K562 (cell line): ENCODE measurements around the gene STK24. TPM values are rescaled to one million over a fixed set of nuclear protein-coding genes. Genes with fewer than 3 reads are reported as not detected.

Experiments used
- EGR1 ChIP-seq: fragments of 450-650 bp; conservative IDR thresholded peaks from 2 replicates; pipeline ENCODE4 v1.6.1; 2017; ENCODE audit warnings: mild to moderate bottlenecking
- ETV6 ChIP-seq, 3 experiments: fragments of 150-350 bp in 1 of 3; sonication (generic) in 1 of 3; formaldehyde crosslinking in 1 of 3; IDR thresholded peaks; 2 replicates each; pipeline versions ENCODE4 v1.6.1 to v1.8.0; 2014 to 2022; ENCODE audit warnings: borderline replicate concordance in 2 of 3, low read depth in 2 of 3, antibody characterized with exemption in 1 of 3, low read length in 1 of 3, mild to moderate bottlenecking in 1 of 3, missing genetic modification reagents in 1 of 3
- MEIS2 ChIP-seq: fragments of 450-650 bp; IDR thresholded peaks from 2 replicates; pipeline ENCODE4 v1.6.1; 2014; ENCODE audit warnings: mild to moderate bottlenecking; ENCODE audit not compliant: partially characterized antibody
- POLR2AphosphoS5 ChIP-seq: IDR thresholded peaks from 2 replicates; pipeline ENCODE4 v1.6.1; 2011; ENCODE audit warnings: mild to moderate bottlenecking, low read depth, low read length, moderate library complexity; ENCODE audit not compliant: control insufficient read depth, insufficient read depth
- RBM14 ChIP-seq: fragments of 200-400 bp; formaldehyde crosslinking; IDR thresholded peaks from 2 replicates; pipeline ENCODE4 v1.6.1; 2018; ENCODE audit warnings: low read depth, mild to moderate bottlenecking, low read length, moderate library complexity, borderline replicate concordance; ENCODE audit not compliant: insufficient read depth
- SP1 ChIP-seq: sonication (generic); formaldehyde crosslinking; IDR thresholded peaks from 2 replicates; pipeline ENCODE4 v1.8.1; 2022; ENCODE audit warnings: mild to moderate bottlenecking, missing genetic modification reagents
- SPI1 ChIP-seq: IDR thresholded peaks from 2 replicates; pipeline ENCODE4 v1.6.1; 2011; ENCODE audit warnings: low read depth, low read length, control low read depth, borderline replicate concordance
- ZNF507 ChIP-seq: conservative IDR thresholded peaks from 2 replicates; pipeline ENCODE4 v1.6.1; 2017; ENCODE audit warnings: missing genetic modification characterization, missing compliant biosample characterization
- polyA plus RNA-seq, 8 experiments: library from polyadenylated mRNA; depleted of rRNA in 4 of 8; stranded (reverse) in 5 of 8; unstranded in 3 of 8; fragments of >200 nt; fragmentation: Nextera tagmentation in 2 of 8; fragmentation: Illumina TruSeq in 1 of 8; extraction: Ambion mirVana in 2 of 8; extraction: Trizol in 1 of 8; gene quantifications; 2 replicates each; pipeline versions ENCODE4 v1.2.1 to v1.2.3, GENCODE V29; 2011 to 2014; ENCODE audit warnings: inconsistent platforms in 1 of 8, missing spikeins in 1 of 8
- total RNA-seq, 7 experiments: library from RNA; depleted of rRNA in 6 of 7; stranded (reverse); fragments of >200 nt in 6 of 7; fragmentation: Illumina TruSeq in 2 of 7; extraction: Trizol in 2 of 7; gene quantifications; 2 replicates each; pipeline versions ENCODE4 v1.2.1 to v1.2.3, GENCODE V29; 2011 to 2021; ENCODE audit warnings: low replicate concordance in 1 of 7
- TF ChIP-seq, protein P1 (sequence below): fragments of 250-450 bp; sonication (Bioruptor Pico); IDR thresholded peaks from 2 replicates; pipeline ENCODE4 v1.8.0; 2022; ENCODE audit warnings: moderate library complexity, mild to moderate bottlenecking, inconsistent platforms
- TF ChIP-seq, protein P2 (sequence below): fragments of 450-650 bp; conservative IDR thresholded peaks from 2 replicates; pipeline ENCODE4 v1.6.1; 2016; ENCODE audit warnings: missing genetic modification characterization, low read depth, mild to moderate bottlenecking, control low read depth, missing compliant biosample characterization
- TF ChIP-seq, protein P3 (sequence below), 2 experiments: IDR thresholded peaks; 2 replicates each; pipeline ENCODE4 v1.6.1; 2011; ENCODE audit warnings: borderline replicate concordance in 1 of 2, control low read depth in 1 of 2, low read depth in 1 of 2, low read length in 1 of 2, mild to moderate bottlenecking in 1 of 2, mixed read lengths in 1 of 2, moderate library complexity in 1 of 2; ENCODE audit not compliant: insufficient read depth in 1 of 2, insufficient read length in 1 of 2, poor library complexity in 1 of 2, severe bottlenecking in 1 of 2; ENCODE audit errors: extremely low read depth in 1 of 2
- TF ChIP-seq, protein P4 (sequence below): sonication (generic); formaldehyde crosslinking; IDR thresholded peaks from 2 replicates; pipeline ENCODE4 v1.8.0; 2022; ENCODE audit warnings: mild to moderate bottlenecking, missing genetic modification reagents
- TF ChIP-seq, protein P5 (sequence below): fragments of 450-650 bp; IDR thresholded peaks from 2 replicates; pipeline ENCODE4 v1.6.1; 2016; ENCODE audit warnings: missing biosample characterization, missing genetic modification characterization
- TF ChIP-seq, protein P6 (sequence below): sonication (generic); formaldehyde crosslinking; IDR thresholded peaks from 2 replicates; pipeline ENCODE4 v1.8.0; 2022; ENCODE audit warnings: mild to moderate bottlenecking, low read depth, missing genetic modification reagents
- TF ChIP-seq, protein P7 (sequence below): fragments of 250-450 bp; sonication (Bioruptor Pico); IDR thresholded peaks from 2 replicates; pipeline ENCODE4 v1.5.0; 2020; ENCODE audit warnings: mild to moderate bottlenecking, borderline replicate concordance

The STK24 gene
- total and polyA plus RNA-seq, 9 of the 15 experiments (the other 6 are each of a cell fraction or from before 2014, with no cell fraction given), result 3.8 to 78.4 (median 28.2) TPM

DNA sequence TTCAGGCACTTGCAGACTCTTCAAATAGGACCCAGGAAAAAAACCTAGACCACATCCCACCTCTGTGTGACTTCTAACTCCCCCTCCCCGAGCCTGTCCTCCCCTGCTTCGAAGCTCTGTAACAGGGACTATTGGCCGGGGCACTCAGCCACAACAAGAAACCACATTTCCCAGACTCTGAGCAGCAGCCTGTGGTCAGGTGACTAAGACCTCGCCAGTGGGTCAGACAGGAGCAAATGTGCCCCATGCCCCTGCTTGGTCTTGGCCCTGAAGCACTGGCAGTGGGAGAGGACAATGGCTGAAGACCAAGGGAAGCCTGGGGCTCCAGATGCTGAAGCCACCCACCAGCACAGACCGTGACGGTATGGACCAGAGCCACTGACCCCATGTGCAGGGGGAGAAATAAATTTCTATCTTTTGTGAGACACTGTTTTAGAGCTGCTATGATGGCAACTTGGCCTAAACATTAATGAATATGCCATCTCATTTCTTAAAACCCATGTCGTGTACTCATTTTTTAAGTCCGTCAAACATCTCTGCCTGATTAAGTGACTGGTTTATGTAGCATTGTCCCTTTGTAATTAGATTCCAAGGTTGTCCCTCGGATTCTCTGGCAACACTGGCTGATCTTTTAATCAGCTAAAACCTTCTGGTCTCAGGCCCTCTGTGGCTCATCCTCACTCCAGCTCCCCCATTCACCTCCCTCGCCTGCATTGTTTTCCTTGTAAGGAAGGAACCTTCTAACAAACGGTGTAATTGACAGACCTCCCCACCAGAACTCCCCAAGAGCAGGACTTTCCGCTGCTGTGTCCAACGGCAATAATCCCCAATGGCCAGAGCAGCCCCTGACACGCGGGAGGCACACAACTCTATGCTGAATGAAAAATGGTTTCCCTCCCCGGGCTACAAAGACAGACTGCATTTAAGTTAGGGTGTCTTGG is 98.4 kb downstream of the STK24 start (continued):
- TF ChIP-seq, protein P1, sequence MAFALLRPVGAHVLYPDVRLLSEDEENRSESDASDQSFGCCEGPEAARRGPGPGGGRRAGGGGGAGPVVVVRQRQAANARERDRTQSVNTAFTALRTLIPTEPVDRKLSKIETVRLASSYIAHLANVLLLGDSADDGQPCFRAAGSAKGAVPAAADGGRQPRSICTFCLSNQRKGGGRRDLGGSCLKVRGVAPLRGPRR (CRISPR knock-in tag), result no peak
- no peak for TF ChIP-seq EGR1
- TF ChIP-seq, protein P2, sequence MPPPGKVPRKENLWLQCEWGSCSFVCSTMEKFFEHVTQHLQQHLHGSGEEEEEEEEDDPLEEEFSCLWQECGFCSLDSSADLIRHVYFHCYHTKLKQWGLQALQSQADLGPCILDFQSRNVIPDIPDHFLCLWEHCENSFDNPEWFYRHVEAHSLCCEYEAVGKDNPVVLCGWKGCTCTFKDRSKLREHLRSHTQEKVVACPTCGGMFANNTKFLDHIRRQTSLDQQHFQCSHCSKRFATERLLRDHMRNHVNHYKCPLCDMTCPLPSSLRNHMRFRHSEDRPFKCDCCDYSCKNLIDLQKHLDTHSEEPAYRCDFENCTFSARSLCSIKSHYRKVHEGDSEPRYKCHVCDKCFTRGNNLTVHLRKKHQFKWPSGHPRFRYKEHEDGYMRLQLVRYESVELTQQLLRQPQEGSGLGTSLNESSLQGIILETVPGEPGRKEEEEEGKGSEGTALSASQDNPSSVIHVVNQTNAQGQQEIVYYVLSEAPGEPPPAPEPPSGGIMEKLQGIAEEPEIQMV (tag), result no peak
- TF ChIP-seq, protein P3, sequence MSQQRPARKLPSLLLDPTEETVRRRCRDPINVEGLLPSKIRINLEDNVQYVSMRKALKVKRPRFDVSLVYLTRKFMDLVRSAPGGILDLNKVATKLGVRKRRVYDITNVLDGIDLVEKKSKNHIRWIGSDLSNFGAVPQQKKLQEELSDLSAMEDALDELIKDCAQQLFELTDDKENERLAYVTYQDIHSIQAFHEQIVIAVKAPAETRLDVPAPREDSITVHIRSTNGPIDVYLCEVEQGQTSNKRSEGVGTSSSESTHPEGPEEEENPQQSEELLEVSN (IDR thresholded peaks at IDR 0.05; ENCODE audit: borderline replicate concordance in 1 of 2, extremely low read depth in 1 of 2, insufficient read depth in 1 of 2, insufficient read length in 1 of 2, low read depth in 1 of 2, low read length in 1 of 2, poor library complexity in 1 of 2, severe bottlenecking in 1 of 2), result no peak
- TF ChIP-seq SP1 (CRISPR knock-in tag), result no peak
- TF ChIP-seq, protein P4, sequence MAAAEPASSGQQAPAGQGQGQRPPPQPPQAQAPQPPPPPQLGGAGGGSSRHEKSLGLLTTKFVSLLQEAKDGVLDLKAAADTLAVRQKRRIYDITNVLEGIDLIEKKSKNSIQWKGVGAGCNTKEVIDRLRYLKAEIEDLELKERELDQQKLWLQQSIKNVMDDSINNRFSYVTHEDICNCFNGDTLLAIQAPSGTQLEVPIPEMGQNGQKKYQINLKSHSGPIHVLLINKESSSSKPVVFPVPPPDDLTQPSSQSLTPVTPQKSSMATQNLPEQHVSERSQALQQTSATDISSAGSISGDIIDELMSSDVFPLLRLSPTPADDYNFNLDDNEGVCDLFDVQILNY (CRISPR knock-in tag), result no peak
- peak; percentile 56 for TF ChIP-seq POLR2AphosphoS5
- TF ChIP-seq, protein P5, sequence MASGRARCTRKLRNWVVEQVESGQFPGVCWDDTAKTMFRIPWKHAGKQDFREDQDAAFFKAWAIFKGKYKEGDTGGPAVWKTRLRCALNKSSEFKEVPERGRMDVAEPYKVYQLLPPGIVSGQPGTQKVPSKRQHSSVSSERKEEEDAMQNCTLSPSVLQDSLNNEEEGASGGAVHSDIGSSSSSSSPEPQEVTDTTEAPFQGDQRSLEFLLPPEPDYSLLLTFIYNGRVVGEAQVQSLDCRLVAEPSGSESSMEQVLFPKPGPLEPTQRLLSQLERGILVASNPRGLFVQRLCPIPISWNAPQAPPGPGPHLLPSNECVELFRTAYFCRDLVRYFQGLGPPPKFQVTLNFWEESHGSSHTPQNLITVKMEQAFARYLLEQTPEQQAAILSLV (tag), result no peak
- no peak for TF ChIP-seq RBM14
- no peak for TF ChIP-seq MEIS2
- no peak for TF ChIP-seq ETV6 (IDR thresholded peaks at IDR 0.05; ENCODE audit: borderline replicate concordance in 1 of 2, low read depth in 2 of 2, low read length in 1 of 2)
- no peak for TF ChIP-seq ETV6 (CRISPR knock-in tag; IDR thresholded peaks at IDR 0.05; ENCODE audit: borderline replicate concordance)
- TF ChIP-seq, protein P6, sequence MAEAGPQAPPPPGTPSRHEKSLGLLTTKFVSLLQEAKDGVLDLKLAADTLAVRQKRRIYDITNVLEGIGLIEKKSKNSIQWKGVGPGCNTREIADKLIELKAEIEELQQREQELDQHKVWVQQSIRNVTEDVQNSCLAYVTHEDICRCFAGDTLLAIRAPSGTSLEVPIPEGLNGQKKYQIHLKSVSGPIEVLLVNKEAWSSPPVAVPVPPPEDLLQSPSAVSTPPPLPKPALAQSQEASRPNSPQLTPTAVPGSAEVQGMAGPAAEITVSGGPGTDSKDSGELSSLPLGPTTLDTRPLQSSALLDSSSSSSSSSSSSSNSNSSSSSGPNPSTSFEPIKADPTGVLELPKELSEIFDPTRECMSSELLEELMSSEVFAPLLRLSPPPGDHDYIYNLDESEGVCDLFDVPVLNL (CRISPR knock-in tag), result no peak
- no peak for TF ChIP-seq SPI1
- TF ChIP-seq ZNF507 (tag), result no peak
- TF ChIP-seq, protein P7, sequence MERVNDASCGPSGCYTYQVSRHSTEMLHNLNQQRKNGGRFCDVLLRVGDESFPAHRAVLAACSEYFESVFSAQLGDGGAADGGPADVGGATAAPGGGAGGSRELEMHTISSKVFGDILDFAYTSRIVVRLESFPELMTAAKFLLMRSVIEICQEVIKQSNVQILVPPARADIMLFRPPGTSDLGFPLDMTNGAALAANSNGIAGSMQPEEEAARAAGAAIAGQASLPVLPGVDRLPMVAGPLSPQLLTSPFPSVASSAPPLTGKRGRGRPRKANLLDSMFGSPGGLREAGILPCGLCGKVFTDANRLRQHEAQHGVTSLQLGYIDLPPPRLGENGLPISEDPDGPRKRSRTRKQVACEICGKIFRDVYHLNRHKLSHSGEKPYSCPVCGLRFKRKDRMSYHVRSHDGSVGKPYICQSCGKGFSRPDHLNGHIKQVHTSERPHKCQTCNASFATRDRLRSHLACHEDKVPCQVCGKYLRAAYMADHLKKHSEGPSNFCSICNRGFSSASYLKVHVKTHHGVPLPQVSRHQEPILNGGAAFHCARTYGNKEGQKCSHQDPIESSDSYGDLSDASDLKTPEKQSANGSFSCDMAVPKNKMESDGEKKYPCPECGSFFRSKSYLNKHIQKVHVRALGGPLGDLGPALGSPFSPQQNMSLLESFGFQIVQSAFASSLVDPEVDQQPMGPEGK, result no peak
